HG02571 (cell line): Measurements from ENCODE around the gene GUCY1A1.

Experiments used
- ATAC-seq: cut with Tn5 transposase; IDR thresholded peaks from one replicate; pipeline ENCODE4 v1.9.1; 2021; ENCODE audit warnings: mild to moderate bottlenecking, moderate library complexity; ENCODE audit not compliant: unreplicated experiment

The GUCY1A1 gene

GRCh38 chr4:155690044-155690837, 23.6 kb downstream of the GUCY1A1 start:
- no peak for ATAC-seq

- ATAC-seq: no peak
These were observed 25.7 kb downstream of the GUCY1A1 start for GRCh38 chr4:155692361-155692760.

GRCh38 chr4:155693015-155693663, 26.5 kb downstream of the GUCY1A1 start:
- ATAC-seq: no peak

GRCh38 chr4:155694100-155694785, 27.6 kb downstream of the GUCY1A1 start:
- no peak for ATAC-seq

- no peak for ATAC-seq
These were observed 29.6 kb downstream of the GUCY1A1 start for GRCh38 chr4:155696226-155696625.

- ATAC-seq: no peak
These were observed 30.1 kb downstream of the GUCY1A1 start for GRCh38 chr4:155696726-155697125.

GRCh38 chr4:155701827-155702226, 35.2 kb downstream of the GUCY1A1 start:
- no peak for ATAC-seq

- ATAC-seq: no peak
These were observed 37.0 kb downstream of the GUCY1A1 start for GRCh38 chr4:155703486-155704247.

GRCh38 chr4:155704841-155705404, 38.3 kb downstream of the GUCY1A1 start:
- no peak for ATAC-seq

- ATAC-seq: no peak
These were observed 39.0 kb downstream of the GUCY1A1 start for GRCh38 chr4:155705664-155706063.

- ATAC-seq: no peak
These were observed 39.5 kb downstream of the GUCY1A1 start for GRCh38 chr4:155706147-155706546.

GRCh38 chr4:155707251-155707650, 40.6 kb downstream of the GUCY1A1 start:
- ATAC-seq: no peak

GRCh38 chr4:155708782-155709181, 42.1 kb downstream of the GUCY1A1 start:
- ATAC-seq: no peak

- no peak for ATAC-seq
These were observed 43.3 kb downstream of the GUCY1A1 start for GRCh38 chr4:155709918-155710317.

- ATAC-seq: no peak
These were observed 44.9 kb downstream of the GUCY1A1 start for GRCh38 chr4:155711556-155711955.

GRCh38 chr4:155712846-155713245, 46.2 kb downstream of the GUCY1A1 start:
- ATAC-seq: no peak

GRCh38 chr4:155713911-155714310, 47.3 kb downstream of the GUCY1A1 start:
- no peak for ATAC-seq

GRCh38 chr4:155722336-155722735, 55.7 kb downstream of the GUCY1A1 start:
- ATAC-seq: no peak

GRCh38 chr4:155722816-155723499, 56.3 kb downstream of the GUCY1A1 start:
- no peak for ATAC-seq

- ATAC-seq: no peak
These were observed 58.1 kb downstream of the GUCY1A1 start for GRCh38 chr4:155724731-155725130.
